ENCODE measurements around the gene CYP3A4. TPM values are rescaled to one million over a fixed set of nuclear protein-coding genes. Genes with fewer than 3 reads are reported as not detected.
"Not testable (repeated sequence)": the region's sequence is repeated elsewhere in the genome, so short reads cannot be mapped to it uniquely, and the experiment has no call there.

CYP3A4 gene
- total RNA-seq, 1 donor from 2014 or later = not detected

DNA sequence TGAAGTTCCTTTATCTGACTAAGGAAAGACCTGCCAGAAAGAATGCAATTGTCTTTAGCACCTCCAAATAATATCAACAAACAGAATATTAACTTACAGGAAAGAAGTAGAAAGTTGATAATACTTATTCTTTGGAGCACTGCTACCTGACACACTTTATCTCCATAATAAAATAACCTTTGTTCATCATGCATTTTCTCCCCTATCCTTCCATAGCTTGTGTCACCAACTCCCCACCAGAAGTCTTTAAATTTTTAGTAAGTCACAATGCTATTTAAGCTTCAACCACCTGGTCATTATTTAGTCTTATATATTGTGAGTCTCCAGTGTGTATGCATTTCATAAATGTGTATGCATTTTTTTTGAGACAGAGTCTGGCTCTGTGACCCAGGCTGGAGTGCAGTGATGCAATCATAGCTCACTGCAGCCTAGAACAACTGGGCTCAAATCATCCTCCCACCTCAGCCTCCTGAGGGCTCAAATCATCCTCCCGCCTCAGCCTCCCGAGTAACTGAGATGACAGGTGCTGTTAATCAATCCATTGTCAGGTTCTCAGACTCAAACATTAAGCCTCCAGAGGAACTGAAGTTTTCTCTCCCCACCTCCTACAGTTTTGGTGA is 36.5 kb upstream of the CYP3A4 start:
- ChIA-PET CTCF (no interaction called here), POLR2A (no interaction called here)
- H3K4me3 Mint-ChIP-seq = no peak overlapping the region
- H3K9me3 Mint-ChIP-seq = no peaks in the 10 kb centered on the region
- intact Hi-C loops (cut with micrococcal nuclease) = no loop called here
- H3K27ac Mint-ChIP-seq = no peak overlapping the region
- TF ChIP-seq, protein P1, sequence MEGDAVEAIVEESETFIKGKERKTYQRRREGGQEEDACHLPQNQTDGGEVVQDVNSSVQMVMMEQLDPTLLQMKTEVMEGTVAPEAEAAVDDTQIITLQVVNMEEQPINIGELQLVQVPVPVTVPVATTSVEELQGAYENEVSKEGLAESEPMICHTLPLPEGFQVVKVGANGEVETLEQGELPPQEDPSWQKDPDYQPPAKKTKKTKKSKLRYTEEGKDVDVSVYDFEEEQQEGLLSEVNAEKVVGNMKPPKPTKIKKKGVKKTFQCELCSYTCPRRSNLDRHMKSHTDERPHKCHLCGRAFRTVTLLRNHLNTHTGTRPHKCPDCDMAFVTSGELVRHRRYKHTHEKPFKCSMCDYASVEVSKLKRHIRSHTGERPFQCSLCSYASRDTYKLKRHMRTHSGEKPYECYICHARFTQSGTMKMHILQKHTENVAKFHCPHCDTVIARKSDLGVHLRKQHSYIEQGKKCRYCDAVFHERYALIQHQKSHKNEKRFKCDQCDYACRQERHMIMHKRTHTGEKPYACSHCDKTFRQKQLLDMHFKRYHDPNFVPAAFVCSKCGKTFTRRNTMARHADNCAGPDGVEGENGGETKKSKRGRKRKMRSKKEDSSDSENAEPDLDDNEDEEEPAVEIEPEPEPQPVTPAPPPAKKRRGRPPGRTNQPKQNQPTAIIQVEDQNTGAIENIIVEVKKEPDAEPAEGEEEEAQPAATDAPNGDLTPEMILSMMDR (IDR thresholded peaks at IDR 0.05) = no peak
- H3K36me3 Mint-ChIP-seq (ENCODE audit: low read depth) = no peaks in the 10 kb centered on the region
- ATAC-seq (ENCODE audit: low read depth) (no peak), DNase-seq (no peak)
- no peaks in the 10 kb centered on the region for H3K4me1 Mint-ChIP-seq
- peaks cover 22% of the 10 kb centered on the region for H3K27me3 Mint-ChIP-seq

DNA sequence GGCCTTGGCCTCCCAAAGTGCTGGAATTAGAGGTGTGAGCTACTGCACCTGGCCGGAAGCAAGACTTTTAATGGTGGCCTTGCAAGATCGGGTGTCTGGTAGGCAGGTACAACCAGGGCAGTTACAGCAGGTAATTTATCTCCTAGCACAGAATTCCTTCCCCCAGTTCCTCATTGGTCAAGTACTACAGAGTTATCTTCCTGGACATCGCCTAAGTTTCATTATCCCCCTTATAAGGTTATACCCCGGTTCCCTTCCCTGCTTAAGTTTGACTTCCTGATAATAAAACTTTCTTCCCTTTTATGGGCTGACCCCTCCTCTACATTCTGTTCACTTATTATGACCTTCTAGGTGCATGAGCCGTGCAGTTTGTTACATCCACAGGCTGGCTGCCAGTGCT is 24.8 kb upstream of the CYP3A4 start:
- DNase-seq (no peak), ATAC-seq (ENCODE audit: low read depth) (no peak)
- Mint-ChIP-seq H3K27me3 (peaks cover 25% of the 10 kb centered on the region), H3K9me3 (peaks cover 8% of the 10 kb centered on the region), H3K4me3 (no peak overlapping the region), H3K27ac (no peak overlapping the region), H3K36me3 (ENCODE audit: low read depth) (no peaks in the 10 kb centered on the region), H3K4me1 (no peaks in the 10 kb centered on the region)
- intact Hi-C loops (cut with micrococcal nuclease) = no loop called here
- POLR2A ChIA-PET = no interaction called here
- CTCF ChIA-PET = no interaction called here
- TF ChIP-seq, protein P1 (IDR thresholded peaks at IDR 0.05) = no peak

DNA sequence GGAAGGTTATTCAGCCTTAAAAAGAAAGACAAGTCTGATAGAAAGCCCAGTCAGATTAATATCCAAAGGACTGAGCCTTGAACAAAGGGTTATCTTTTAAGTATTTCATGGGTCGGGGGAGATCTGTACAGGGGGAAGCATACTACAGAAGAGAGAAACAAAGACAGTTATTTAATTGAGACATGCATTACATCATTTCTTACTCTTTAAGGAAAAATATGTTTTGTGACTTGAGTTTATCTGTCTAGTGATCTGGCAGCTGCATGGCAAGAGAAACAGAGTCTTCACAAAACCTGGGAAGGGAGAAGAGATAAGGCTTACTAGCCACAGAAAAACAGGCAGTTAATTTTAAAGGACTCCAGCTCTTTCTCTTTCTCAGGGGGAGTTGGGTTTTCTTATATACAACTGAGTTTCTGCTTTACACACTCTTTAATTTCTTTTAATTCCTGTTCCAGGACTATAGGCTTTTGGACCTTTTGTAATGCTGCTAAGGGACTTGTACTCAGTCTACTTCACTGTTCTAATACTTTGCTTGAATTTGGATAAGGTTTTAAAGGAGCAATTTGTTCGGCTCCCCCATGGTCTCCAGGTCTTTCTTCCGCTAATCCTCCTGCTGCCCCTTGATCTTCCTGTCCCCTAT is 23.0 kb upstream of the CYP3A4 start:
- Mint-ChIP-seq H3K27ac (no peak overlapping the region), H3K36me3 (ENCODE audit: low read depth) (no peaks in the 10 kb centered on the region), H3K9me3 (peaks cover 8% of the 10 kb centered on the region), H3K4me3 (no peak overlapping the region), H3K4me1 (no peaks in the 10 kb centered on the region), H3K27me3 (peaks cover 28% of the 10 kb centered on the region)
- intact Hi-C loops (cut with micrococcal nuclease) = no loop called here
- TF ChIP-seq, protein P1 (IDR thresholded peaks at IDR 0.05) = no peak
- ChIA-PET CTCF (no interaction called here), POLR2A (no interaction called here)
- ATAC-seq (ENCODE audit: low read depth) = no peak
- DNase-seq = no peak

DNA sequence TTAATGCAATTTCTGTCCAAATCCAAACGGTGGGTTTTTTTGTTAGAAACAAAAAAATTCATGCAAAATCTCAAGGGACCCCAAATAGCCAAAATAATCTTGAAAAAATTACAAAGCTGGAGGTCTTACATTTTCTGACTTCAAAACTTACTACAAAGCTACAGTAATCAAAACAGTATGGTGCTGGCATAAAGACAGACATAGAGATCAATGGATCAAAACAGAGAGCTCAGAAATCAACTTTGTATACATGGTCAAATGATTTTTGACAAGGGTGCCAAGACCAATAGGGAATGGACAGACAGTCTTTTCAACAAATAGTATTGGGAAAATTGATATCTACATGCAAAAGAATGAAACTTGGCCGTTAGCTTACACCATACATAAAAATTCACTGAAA is 21.7 kb upstream of the CYP3A4 start:
- ATAC-seq (ENCODE audit: low read depth) (no peak), DNase-seq (no peak)
- intact Hi-C loops (cut with micrococcal nuclease) = no loop called here
- H3K4me3 Mint-ChIP-seq = no peak overlapping the region
- H3K27me3 Mint-ChIP-seq = peaks cover 35% of the 10 kb centered on the region
- H3K27ac Mint-ChIP-seq = no peak overlapping the region
- CTCF ChIA-PET = no interaction called here
- TF ChIP-seq, protein P1 (IDR thresholded peaks at IDR 0.05) = no peak
- no peaks in the 10 kb centered on the region for H3K36me3 Mint-ChIP-seq (ENCODE audit: low read depth)
- no peaks in the 10 kb centered on the region for H3K4me1 Mint-ChIP-seq
- peaks cover 8% of the 10 kb centered on the region for H3K9me3 Mint-ChIP-seq
- POLR2A ChIA-PET = no interaction called here

DNA sequence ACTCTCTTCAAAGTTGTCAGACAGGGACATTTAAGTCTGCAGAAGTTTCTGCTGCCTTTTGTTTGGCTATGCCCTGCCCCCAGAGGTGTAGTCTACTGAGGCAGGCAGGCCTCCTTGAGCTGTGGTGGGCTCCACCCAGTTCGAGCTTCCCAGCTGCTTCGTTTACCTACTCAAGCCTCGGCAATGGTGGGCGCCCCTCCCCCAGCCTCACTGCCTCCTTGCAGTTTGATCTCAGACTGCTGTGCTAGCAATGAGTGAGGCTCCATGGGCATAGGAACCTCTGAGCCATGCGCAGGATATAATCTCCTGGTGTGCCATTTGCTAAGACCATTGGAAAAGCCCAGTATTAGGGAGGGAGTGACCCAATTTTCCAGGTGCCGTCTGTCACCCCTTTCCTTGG is 19.1 kb upstream of the CYP3A4 start:
- Mint-ChIP-seq H3K9me3 (peaks cover 17% of the 10 kb centered on the region), H3K27me3 (peaks cover 39% of the 10 kb centered on the region)
- H3K36me3 Mint-ChIP-seq (ENCODE audit: low read depth); H3K4me1 Mint-ChIP-seq; POLR2A ChIA-PET; H3K4me3 Mint-ChIP-seq; ATAC-seq (ENCODE audit: low read depth); H3K27ac Mint-ChIP-seq; CTCF ChIA-PET; intact Hi-C loops (cut with micrococcal nuclease); DNase-seq: not testable (repeated sequence)

DNA sequence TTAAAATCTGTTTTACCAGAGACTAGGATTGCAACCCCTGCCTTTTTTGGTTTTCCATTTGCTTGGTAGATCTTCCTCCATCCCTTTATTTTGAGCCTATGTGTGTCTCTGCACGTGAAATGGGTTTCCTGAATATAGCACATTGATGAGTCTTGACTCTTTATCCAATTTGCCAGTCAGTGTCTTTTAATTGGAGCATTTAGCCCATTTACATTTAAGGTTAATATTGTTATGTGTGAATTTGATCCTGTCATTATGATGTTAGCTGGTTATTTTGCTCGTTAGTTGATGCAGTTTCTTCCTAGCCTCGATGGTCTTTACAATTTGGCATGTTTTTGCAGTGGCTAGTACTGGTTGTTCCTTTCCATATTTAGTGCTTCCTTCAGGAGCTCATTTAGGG is 17.4 kb upstream of the CYP3A4 start:
- Mint-ChIP-seq H3K9me3 (peaks cover 20% of the 10 kb centered on the region), H3K27me3 (peaks cover 35% of the 10 kb centered on the region)
- ATAC-seq (ENCODE audit: low read depth); H3K27ac Mint-ChIP-seq; POLR2A ChIA-PET; H3K4me1 Mint-ChIP-seq; DNase-seq; H3K4me3 Mint-ChIP-seq; H3K36me3 Mint-ChIP-seq (ENCODE audit: low read depth); CTCF ChIA-PET; intact Hi-C loops (cut with micrococcal nuclease): not testable (repeated sequence)
